GM04504 (cell line): ENCODE data around the gene C19orf33.
A peak's percentile ranks its signal among the peaks of the same experiment; 100 is the strongest.

ENCODE experiments used
- DNase-seq: peaks from one replicate; pipeline ENCODE4 v3.0.0-alpha.2; 2012; ENCODE audit warnings: low read depth

The C19orf33 gene

DNA sequence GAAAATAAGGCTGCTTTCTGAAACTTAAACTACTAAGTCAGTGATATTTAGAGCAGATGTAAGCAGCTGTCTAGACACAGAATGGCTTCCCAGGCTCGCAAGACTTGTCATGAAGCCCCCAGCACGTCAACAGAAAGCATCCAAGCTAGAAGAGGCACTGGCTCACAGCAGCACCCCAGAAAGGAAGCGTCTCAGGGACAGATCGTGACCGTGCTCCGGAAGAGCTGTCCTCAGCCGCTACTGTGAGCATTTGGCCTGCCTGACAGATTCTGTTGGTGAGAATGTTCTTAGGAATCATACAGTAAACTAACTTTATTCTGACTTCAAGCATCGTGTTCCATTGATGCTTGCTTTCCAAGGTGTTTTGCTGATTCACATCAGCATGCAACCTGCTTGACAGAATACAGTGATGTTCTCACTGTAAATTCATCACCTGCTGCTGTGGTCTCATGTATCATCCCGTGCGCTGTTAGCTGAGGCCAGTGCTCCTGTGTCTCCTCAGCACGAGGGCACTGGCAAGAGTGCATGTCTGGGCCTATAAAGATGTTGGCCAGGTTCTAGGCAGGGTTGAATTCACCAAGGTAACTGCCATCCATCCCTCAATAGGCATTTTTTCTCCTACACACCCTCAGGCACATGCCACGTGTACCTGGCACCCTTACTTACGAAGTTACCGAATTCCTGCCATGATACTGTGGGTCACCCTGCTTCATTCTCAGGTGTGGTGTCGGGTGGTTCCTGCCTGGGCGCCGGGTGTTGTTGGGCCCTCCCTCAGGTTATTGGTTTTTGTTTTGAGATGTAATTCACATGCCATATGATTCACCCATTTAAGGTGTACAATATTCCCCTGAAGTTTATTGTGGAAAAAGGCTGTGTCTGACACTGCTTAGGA is 23.8 kb upstream of the C19orf33 start:
- no peak for DNase-seq

DNA sequence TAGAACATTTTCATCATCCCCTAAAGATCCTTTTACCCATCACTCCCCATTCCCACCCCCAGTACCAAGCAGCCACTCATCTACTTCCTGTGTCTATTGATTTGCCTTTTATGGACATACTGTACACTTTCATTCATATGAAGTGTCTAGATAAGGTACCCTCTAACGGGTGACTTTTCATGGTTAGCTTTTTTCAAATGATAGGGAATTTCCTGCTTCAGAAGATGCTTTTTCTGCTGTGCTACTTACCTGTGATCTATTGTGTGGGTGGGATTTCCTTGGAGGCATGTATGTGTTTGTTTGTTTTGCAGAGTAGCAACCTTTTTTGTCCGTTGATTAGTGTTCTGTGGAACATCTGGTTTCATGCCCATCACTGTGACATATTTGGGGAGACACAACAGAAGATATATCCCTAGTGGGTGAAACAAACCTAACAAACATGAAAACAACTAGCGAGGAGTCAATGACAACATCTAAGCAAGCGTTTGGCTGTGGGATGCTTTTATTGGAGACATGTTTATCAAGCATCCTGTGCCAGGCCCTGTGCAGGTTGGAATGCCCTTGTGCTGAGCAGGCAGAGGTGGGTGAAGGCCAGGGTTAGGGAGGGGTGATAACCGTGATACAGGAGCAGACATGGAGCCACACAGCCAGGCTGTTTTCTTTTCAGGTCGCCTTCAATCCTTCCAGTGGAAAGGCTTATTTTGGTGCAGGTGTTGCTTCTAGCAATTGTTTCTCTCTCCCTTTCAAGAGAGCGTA is 22.1 kb upstream of the C19orf33 start:
- DNase-seq, result no peak

DNA sequence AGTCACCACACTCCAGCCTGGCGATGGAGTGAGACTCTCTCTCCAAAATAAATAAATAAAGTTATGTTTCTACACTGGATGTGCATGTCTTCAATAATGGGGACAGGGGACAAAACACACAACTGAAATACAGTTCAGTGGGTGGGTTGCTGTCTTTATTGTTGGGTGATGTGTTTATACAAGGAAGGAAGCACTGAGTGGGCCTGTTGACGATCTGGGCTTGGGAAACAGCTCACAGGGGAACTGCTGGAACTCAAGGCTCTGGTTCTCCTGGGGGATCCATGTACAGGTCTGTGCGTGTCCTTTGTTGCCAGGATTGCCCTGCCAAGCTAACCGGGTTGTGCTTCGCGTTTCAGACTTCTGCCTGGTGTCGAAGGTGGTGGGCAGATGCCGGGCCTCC is 20.8 kb upstream of the C19orf33 start:
- no peak for DNase-seq

DNA sequence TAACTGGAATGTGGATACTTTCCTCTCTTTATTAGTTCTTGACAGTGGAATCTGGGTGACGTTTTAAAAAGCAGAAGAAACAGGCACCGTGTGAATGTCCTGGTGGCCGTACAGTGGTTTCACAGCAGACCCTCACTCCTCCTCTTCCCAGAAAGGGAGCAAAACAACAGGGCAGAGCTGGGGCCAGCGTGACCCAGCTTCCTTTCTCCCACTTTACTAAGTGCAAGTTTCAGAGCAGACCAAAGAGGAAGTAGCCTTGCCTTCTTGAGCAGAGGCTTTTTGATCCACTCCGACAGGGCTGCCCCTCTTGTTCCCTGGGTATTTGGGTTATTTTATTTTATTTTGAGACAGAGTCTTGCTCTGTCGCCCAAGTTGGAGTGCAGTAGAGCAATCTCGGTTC is 19.6 kb upstream of the C19orf33 start:
- DNase-seq, result no peak

DNA sequence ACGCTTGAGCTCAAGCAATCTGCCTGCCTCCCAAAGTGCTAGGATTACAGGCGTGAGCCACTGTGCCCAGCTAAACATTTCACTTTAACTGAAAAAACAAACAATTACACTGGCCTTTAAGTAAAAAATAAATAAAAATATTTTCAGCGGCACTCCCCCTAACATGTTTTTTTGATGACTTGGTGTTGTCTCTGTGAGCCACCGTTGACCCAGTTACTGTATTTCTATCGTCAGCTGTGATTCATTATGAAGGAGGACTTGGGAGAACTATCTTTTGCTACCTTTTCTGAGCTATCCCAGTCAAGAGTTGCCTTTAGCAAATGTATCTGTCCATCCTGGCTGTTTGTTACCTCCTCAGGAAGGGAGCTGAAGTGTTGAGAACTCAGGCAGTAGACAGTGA is 18.5 kb upstream of the C19orf33 start:
- DNase-seq, result peak; percentile 18

DNA sequence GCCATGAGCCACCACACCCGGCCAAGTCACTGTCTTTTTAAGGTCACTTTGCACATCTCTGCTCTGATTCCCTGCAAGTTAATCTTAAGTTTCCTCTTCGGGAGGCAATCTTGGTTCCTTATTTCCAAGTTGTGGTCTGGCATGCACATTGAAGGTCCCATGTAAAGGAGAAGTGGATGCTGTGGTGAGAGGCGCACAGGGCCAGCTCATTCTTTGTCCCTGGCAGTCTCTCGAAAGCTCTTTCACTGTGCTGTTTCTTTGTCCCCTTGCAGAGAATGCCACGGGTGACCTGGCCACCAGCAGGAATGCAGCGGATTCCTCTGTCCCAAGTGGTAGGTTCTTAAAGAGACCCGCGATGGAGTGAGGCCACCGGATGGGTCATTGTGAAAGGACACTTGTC is 16.4 kb upstream of the C19orf33 start:
- DNase-seq, result no peak

DNA sequence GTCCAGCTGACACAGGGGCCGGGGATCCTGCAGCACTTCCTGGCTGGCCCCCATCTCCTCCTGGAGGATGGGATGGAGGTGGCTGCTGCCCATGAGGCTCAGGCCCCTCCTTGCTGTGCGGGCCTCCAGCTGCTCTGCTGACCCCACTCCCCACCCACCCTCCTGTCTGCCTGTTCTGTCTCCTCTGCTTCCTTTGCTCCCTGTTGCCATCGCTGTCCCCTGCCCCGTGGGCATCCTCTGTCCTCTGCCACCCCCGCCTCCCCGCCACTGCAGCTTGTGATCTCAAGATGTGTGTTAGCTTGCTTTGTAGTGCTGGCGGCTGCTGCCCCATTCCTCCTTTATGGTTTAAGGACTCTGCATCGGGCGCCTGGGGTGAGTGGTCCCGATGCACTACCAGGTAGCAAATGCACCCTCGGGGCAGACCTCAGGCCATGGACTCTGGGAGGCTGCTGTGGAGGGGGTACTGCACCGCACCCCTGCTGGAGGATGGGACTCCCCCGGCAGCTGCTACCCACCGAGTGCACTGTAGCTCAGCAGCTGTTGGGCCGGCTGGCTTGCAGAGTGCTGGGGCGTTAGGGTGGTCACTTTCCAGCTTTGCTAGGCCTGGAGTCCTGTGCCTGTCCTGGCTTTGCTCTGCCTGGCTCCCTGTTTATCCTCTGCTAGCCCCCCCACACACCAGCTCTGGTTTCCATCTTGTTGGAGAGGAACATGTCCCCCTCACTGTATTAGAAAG is 15.8 kb upstream of the C19orf33 start:
- DNase-seq, result no peak

DNA sequence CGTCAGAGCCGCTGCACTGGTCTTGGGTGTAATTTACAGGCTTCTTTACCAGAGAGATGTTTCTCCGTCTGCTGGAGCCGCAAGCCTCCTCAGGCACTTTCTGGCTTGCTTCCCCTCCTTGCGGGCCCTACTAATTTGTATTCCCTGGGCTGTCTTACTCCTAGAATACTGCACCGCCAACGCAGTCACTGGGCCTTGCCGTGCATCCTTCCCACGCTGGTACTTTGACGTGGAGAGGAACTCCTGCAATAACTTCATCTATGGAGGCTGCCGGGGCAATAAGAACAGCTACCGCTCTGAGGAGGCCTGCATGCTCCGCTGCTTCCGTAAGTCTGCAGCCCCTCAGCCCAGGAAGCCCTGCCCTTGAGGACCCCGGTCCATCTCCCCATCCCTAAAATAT is 14.1 kb upstream of the C19orf33 start:
- no peak for DNase-seq

DNA sequence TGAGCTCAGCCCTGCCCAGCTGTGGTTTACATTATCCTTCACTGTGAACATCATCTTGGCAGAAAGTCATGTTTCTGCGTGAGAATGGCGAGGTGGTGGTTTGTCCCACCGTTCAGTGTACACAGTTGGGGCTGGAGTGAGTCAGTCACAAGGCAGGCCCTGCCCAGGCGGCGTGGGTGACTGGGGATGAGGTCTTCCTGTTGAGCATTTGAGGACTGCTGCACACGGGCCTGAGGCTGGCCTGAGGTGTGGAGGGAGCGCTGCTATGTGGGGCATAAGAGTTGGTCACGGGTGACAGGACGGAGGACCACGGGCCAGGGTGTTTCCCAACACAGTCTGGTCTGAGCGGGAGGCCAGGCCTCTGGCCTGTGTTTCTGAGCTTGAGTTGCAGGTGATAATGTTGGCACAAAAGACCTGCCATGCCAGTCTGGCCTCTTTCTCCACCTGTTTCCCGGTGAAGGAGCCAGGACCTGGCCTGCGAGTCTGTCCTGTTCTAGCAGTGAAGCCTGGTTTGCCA is 13.4 kb upstream of the C19orf33 start:
- DNase-seq, result peak; percentile 92

DNA sequence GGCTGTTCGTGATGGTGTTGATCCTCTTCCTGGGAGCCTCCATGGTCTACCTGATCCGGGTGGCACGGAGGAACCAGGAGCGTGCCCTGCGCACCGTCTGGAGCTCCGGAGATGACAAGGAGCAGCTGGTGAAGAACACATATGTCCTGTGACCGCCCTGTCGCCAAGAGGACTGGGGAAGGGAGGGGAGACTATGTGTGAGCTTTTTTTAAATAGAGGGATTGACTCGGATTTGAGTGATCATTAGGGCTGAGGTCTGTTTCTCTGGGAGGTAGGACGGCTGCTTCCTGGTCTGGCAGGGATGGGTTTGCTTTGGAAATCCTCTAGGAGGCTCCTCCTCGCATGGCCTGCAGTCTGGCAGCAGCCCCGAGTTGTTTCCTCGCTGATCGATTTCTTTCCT is 12.2 kb upstream of the C19orf33 start:
- DNase-seq, result no peak

DNA sequence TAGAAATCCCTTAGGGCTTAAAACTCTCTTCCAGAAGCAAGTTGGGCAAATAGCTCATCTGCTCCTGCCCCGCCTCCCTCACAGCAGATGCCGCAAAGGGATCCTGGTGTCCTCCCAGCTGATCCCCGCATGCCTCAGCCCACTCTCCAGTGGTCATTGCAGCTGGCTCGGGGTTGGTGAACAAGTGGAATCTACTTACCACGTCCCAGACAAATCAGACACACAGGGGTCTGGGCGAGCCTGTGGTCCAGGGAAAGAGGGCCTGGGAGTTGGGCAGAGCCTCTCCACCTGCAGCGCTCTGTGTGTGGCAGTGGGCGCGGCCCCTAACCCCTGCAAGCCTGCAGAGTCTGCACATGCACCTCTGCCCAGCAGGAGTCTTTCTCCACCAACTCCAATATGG is 10.8 kb upstream of the C19orf33 start:
- DNase-seq, result no peak

DNA sequence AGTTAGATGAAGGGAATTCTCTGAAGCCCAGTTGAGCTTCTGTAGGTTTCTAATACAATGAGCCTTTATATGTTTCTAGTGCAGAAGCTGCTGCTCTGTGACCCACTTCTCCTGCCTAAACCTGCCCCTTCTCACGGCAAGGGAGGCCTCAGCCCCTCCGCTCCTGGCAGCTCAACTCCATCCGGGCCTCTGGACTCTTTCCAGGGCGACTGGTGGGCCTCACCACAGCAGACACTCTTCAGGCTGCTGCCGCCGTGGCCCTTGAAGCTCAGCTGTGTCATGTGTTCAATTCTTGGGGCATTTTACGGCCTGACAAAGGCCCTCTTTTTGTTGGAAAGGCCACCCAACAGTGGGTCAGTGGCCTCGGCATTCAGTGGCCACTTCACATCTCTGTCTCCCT is 10.0 kb upstream of the C19orf33 start:
- DNase-seq, result no peak

DNA sequence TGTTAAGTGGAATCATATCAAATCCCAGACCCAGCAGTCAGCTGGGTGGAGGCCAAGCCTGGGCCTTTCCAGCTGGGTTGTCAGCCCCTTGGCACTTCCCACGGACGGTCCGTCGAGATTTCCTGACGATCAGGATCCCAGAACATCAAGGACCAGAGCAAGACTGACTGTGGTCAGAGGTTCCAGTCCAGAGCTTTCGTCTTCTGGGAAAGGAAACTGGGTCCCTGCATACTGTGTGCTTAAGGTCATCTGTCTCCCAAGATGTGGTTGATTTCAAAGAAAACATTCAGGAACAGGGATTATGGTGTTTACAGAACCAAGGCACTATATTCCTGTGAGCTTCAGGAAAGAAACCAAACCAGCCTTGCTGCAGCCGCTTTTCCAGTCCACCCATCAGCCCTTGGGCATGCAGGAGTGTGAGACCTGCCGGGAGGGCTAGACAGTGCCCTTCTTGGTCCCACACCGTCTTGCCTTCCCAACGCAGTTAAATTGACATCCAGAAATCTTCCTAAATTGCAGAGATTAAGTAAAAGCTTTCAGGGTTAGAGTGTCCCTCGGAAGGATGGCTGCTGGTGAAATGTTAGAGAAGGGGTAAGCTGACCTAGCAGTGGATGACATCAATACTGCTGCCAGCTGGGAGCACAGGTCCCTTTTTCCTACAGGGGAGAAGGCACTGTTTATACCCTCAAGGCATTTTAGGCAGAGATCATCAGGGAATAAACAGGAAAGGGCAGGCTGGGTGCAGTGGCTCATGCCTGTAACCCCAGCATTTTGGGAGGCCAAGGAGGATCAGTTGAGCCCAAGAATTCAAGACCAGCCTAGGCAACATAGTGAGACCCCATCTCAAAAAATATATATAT is 5.0 kb upstream of the C19orf33 start:
- DNase-seq, result no peak

DNA sequence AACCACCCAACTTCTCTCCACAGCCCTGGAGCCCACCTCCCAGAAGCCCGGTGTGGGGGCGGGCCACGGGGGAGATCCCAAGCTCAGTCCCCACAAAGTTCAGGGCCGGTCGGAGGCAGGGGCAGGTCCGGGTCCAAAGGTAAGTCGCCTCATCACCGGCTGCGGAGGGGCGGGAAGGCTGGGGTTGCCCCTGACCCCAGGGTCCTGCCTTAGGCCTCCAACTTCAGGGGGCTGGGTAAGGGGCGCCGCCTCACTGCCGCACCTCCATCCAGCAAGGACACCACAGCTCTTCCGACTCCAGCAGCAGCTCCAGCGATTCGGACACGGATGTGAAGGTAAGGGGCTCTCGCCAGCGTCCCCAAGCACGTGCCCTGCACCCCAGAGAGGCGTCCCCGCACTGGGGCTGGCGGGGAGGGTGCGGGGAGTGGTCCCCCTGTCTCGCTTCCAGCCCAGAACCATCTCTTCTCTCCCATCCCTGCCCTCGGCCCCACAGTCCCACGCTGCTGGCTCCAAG is 358 bp downstream of the C19orf33 start:
- no peak for DNase-seq

DNA sequence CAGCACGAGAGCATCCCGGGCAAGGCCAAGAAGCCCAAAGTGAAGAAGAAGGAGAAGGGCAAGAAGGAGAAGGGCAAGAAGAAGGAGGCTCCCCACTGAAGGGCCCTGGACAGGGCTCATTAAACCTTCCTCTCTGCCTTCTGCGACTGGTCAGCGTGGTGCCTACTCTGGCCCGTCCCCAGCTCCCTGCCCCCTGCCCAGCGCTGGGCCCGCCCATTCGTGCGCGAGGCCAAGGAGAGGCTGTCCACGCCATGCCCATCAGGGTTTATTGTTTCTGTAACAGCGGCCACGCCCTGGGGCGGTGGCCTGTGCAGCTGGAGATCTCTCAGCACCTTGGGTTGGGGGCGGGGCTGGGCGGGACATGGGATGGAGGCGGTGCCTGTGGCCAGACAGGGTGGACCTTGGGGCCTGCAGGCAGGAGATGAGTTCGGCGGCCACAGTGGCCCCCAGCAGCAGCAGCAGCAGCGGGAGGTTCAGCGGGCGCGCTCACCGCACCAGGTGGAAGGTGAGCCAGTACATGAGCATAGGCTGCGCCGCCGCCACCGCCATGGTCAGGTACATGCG is 897 bp downstream of the C19orf33 start:
- DNase-seq, result no peak

DNA sequence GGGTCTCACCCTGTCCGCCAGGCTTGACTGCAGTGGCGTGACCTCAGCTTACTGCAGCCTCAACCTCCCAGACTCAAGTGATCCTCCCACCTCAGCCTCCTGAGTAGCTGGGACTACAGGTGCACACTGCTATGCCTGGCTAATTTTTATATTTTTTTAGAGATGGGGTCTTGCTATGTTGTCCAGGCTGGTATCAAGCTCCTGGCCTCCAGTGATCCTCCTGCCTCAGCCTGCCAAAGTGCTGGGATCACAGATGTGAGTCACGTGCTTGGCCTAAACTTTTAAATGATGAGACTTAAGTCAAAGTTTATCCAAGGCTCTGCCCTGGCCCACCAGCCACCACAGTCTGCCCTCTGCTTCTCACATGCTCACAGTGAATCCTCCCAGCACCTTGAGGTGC is 2.2 kb downstream of the C19orf33 start:
- DNase-seq, result no peak

DNA sequence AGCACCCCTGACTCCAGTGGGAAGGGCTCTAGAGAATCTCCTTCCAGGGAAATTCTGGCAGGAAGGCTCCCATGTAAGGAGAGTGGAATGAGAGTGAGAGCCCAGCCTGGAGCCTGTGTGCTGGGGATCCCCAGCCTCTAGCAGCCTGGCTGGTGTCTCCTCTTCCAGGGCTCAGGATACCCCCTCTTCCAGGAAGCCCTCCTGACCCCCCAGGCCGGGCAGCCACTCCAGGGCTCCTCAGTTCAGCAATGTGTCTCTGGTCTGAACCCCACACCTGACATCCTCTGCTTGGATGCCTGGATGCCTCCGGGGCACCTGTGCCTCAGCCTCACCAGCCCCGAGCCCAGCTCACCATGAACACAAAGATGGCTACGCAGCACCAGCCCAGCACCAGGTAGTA is 3.0 kb downstream of the C19orf33 start:
- no peak for DNase-seq

DNA sequence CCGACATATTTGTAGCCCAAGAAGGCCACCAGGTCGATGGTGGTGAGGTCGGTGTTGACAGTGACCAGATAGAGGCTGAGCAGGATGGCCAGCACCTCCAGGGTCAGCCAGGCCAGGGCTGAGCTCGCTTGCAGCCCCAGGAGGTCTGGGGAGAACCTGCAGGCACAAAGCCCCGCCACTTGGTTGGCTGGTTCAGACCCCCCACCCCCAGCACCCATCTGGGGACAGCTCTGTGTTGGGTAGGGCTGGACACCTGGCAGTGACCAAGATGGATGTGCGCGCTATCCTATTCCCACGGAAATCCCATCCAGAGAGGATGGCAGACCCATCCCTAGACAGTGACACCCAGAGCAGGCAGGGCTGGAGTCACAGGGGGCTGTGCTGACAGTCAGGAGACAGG is 3.5 kb downstream of the C19orf33 start:
- no peak for DNase-seq

DNA sequence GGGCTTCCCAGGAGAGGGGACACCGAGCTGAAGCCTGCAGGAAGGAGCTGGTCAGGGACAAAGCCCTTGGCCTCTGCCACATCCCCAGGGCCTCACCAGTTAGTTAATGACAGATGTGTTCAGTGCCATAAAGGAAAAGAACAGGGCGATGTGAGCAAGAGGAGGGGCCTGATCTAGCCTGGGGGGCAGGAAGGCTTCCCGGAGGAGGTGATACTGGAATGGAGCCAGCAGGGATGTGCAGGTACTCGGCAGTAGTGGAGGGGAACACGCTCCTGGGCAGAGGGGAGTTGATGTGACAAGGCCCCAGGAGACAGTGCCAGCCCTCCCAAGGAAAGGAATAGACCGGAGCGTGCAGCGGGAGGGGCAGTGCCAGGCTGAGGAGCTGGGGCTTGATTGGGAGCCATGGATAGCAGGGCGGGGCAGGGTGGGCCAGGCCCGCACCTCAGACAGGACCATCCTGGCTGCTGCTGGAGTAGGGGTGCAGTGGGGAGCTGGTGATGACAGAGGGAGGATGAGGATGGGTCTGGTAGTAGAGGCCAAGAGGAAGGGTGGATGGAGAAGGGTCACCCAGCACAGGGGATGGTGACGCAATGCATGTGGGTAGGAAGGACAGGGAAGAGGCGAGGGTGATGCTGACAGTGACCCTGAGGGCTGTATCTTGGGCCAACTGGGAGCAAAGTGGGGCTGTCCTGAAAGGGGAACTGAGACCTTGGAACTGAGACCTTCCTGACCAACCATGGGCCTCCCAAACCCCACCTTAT is 4.1 kb downstream of the C19orf33 start:
- DNase-seq, result no peak

DNA sequence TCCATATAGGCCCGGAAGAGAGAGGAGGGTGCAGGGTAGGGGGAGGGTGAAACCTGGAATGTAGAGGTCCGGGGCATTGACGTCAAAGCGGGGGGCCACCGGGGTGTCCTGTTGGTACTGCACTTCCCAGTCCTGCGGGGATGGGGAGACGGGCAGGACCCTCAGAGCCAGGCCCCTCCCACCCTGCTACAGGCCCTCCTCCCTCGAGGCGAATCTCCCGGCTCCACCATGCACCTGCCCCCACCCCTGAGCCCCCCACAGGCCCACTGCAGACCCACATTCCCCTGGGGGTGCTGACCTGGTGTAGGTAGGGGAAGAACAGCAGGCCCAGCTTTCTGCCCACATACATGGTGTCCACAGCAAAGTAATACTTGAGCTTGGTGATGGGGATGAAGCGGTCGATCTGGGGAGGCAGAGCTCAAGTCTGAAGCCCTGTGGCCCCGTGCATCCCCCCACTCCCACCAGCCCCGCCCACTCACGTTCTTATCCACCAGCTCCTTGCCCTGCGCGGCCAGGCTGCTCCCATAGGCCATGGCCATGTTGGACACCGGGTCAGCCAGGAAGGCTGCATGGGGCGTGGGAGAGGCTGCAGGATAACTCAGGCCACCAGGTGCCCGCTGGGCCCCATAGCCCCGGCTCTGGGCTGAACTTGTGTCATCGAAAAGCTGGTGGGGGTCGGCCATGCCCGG is 5.0 kb downstream of the C19orf33 start:
- no peak for DNase-seq
